MM.1S (cell line): ENCODE data around the gene ETV2.

Experiments used
- DNase-seq: peaks from one replicate; pipeline ENCODE4 v3.0.0-alpha.2; 2015
- H2AFZ ChIP-seq: fragments of 300-600 bp; sonication (generic); 2 replicates; pipeline ENCODE4 v1.6.0; 2016; ENCODE audit warnings: antibody characterized with exemption, low read length
- H3F3A ChIP-seq: fragments of 300-600 bp; sonication (generic); 2 replicates; pipeline ENCODE4 v1.6.1; 2016; ENCODE audit warnings: mild to moderate bottlenecking, antibody characterized with exemption, low read length, moderate library complexity, mixed read lengths; ENCODE audit not compliant: insufficient read depth
- H3K27ac ChIP-seq: fragments of 300-600 bp; sonication (generic); 2 replicates; pipeline ENCODE4 v1.5.1; 2016; ENCODE audit warnings: mild to moderate bottlenecking, low read length
- H3K27me3 ChIP-seq: fragments of 300-600 bp; sonication (generic); replicated peaks from 2 replicates; pipeline ENCODE4 v1.6.0; 2016; ENCODE audit warnings: low read length; ENCODE audit not compliant: insufficient read depth
- H3K36me3 ChIP-seq: fragments of 300-600 bp; sonication (generic); replicated peaks from 2 replicates; pipeline ENCODE4 v1.6.1; 2016; ENCODE audit warnings: mild to moderate bottlenecking, low read length, mixed read lengths; ENCODE audit not compliant: insufficient read depth
- H3K4me1 ChIP-seq: fragments of 300-600 bp; sonication (generic); 2 replicates; pipeline ENCODE4 v1.6.1; 2016; ENCODE audit warnings: low read length, mixed read lengths
- H3K4me2 ChIP-seq: fragments of 300-600 bp; sonication (generic); 2 replicates; pipeline ENCODE4 v1.6.0; 2016; ENCODE audit warnings: low read depth, low read length
- H3K4me3 ChIP-seq: fragments of 300-600 bp; sonication (generic); 2 replicates; pipeline ENCODE4 v1.5.1; 2016; ENCODE audit warnings: low read length, mixed read lengths
- H3K79me2 ChIP-seq: fragments of 300-600 bp; sonication (generic); 2 replicates; pipeline ENCODE4 v1.6.1; 2016; ENCODE audit warnings: mixed run types, low read length, mixed read lengths
- H3K9ac ChIP-seq: fragments of 300-600 bp; sonication (generic); 2 replicates; pipeline ENCODE4 v1.6.1; 2016; ENCODE audit warnings: low read length, mixed read lengths
- H3K9me2 ChIP-seq: fragments of 300-600 bp; sonication (generic); replicated peaks from 2 replicates; pipeline ENCODE4 v1.6.1; 2016; ENCODE audit warnings: mild to moderate bottlenecking, low read length, mixed read lengths; ENCODE audit not compliant: insufficient read depth
- H3K9me3 ChIP-seq: fragments of 300-600 bp; sonication (generic); replicated peaks from 2 replicates; pipeline ENCODE4 v1.6.1; 2016; ENCODE audit warnings: mild to moderate bottlenecking, low read length, mixed read lengths; ENCODE audit not compliant: insufficient read depth
- H4K20me1 ChIP-seq: fragments of 300-600 bp; sonication (generic); 2 replicates; pipeline ENCODE4 v1.6.1; 2016; ENCODE audit warnings: mild to moderate bottlenecking, low read length, moderate library complexity, mixed read lengths; ENCODE audit not compliant: insufficient read depth
- EZH2 ChIP-seq: fragments of 300-600 bp; sonication (generic); optimal IDR thresholded peaks from 2 replicates; pipeline ENCODE3; 2017; ENCODE audit warnings: low read depth, mild to moderate bottlenecking, antibody characterized with exemption, low read length, mixed read lengths
- EZH2phosphoT487 ChIP-seq: fragments of 300-600 bp; sonication (generic); IDR thresholded peaks from 2 replicates; pipeline ENCODE4 v1.6.1; 2018; ENCODE audit warnings: antibody characterized with exemption, low read length
- TF ChIP-seq, protein P1 (sequence below): fragments of 300-600 bp; sonication (generic); IDR thresholded peaks from 2 replicates; pipeline ENCODE4 v1.5.1; 2016; ENCODE audit warnings: antibody characterized with exemption, low read length, mixed read lengths

ETV2 gene

DNA sequence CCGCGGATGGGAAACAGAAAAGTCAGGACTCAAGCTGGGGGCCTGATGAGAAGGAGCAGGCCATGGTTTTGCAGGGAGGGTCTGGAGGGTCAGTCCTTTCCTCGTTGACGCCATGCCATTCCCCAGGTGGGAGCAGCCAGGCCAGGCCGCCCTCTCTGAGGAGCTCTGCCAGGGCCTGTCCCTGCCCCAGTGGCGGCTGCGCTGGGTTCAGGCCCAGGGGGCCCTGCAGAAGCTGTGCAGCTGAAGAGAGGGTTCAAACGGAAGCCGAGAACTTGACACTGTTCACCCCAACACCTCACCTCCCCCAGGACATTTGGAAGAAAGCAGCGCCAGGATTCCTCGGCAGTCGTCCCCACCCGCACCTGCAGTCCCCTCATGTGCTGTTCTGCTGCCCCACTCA lies 18.8 kb upstream of the ETV2 start:
- Histone ChIP-seq H3K36me3 (no peaks in the 10 kb centered on the region), H3K4me2 (no peak overlapping the region), H3K9me2 (no peaks in the 10 kb centered on the region)

DNA sequence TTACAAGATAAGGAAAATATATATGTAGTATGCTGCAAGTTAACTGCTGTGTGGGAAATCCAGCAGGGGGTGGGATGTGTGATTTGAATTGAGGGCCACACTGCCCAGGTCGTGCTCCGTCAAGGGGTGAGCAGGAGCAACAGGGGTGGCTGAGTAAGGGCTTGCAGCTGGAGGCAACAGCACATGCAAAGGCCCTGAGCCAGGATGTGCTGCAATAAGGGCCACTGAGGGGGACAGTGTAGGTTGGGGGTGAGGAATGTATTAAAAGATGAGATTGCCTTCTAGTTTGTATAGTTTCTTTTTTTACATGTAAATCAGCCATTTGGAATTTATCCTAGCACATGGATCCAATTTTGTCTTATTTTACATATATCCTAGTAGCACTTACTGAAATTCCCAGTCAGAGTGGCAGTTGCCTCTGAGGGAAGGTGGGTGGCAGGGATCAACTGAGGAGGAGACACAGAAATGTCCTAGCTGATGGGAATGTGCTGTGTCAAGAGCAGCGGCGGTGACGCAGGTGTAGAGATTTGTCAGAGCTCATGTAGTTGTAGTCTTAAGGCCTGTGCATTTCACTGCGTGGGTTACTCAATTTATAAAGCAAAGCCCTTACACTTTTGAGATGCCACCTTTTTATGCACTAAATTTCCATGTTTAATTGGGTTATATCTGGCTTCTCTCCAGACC lies 18.1 kb upstream of the ETV2 start:
- H3K79me2 ChIP-seq, result no peaks in the 10 kb centered on the region
- no peaks in the 10 kb centered on the region for H3K9me2 ChIP-seq
- no peak overlapping the region for H3K27ac ChIP-seq
- H3K4me1 ChIP-seq, result no peaks in the 10 kb centered on the region
- no peak for DNase-seq
- H4K20me1 ChIP-seq, result no peaks in the 10 kb centered on the region
- no peak overlapping the region for H3K4me3 ChIP-seq
- no peak overlapping the region for H3K9ac ChIP-seq
- no peak overlapping the region for H2AFZ ChIP-seq
- no peaks in the 10 kb centered on the region for H3K9me3 ChIP-seq
- H3K27me3 ChIP-seq, result no peaks in the 10 kb centered on the region
- no peaks in the 10 kb centered on the region for H3K36me3 ChIP-seq
- TF ChIP-seq EZH2 (no peak), EZH2phosphoT487 (no peak)
- TF ChIP-seq, protein P1, sequence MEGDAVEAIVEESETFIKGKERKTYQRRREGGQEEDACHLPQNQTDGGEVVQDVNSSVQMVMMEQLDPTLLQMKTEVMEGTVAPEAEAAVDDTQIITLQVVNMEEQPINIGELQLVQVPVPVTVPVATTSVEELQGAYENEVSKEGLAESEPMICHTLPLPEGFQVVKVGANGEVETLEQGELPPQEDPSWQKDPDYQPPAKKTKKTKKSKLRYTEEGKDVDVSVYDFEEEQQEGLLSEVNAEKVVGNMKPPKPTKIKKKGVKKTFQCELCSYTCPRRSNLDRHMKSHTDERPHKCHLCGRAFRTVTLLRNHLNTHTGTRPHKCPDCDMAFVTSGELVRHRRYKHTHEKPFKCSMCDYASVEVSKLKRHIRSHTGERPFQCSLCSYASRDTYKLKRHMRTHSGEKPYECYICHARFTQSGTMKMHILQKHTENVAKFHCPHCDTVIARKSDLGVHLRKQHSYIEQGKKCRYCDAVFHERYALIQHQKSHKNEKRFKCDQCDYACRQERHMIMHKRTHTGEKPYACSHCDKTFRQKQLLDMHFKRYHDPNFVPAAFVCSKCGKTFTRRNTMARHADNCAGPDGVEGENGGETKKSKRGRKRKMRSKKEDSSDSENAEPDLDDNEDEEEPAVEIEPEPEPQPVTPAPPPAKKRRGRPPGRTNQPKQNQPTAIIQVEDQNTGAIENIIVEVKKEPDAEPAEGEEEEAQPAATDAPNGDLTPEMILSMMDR, result no peak
- H3K4me2 ChIP-seq, result no peak overlapping the region
- H3F3A ChIP-seq, result peaks cover 2% of the 10 kb centered on the region; the same call in 1 of the 2 replicates

More for the DNA sequence above, 18.8 kb upstream of the ETV2 start:
- no peak overlapping the region for H3K27ac ChIP-seq
- H3K9me3 ChIP-seq, result no peaks in the 10 kb centered on the region
- peaks cover 2% of the 10 kb centered on the region; the same call in 1 of the 2 replicates for H3F3A ChIP-seq
- TF ChIP-seq, protein P1, result no peak
- TF ChIP-seq EZH2phosphoT487 (no peak), EZH2 (no peak)
- H3K27me3 ChIP-seq, result no peaks in the 10 kb centered on the region
- no peaks in the 10 kb centered on the region for H4K20me1 ChIP-seq
- no peaks in the 10 kb centered on the region for H3K79me2 ChIP-seq
- H3K4me3 ChIP-seq, result no peak overlapping the region
- no peak overlapping the region for H2AFZ ChIP-seq
- DNase-seq, result no peak
- no peaks in the 10 kb centered on the region for H3K4me1 ChIP-seq
- H3K9ac ChIP-seq, result no peak overlapping the region

DNA sequence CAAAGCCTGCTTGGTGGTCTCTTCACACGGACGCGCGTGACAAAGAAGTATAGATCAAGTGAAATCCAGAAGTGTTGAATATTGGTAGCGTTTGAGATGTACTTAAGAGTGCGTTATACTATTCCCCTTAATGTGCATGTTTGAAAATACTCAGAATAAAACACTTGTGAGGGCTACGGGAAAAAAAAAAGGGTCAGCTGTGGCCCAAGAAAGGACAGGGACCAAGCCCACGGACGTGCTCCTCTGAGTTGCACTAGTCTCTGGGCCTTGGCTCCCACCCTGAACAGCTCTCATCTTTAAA lies 13.3 kb upstream of the ETV2 start:
- Histone ChIP-seq H3K36me3 (no peaks in the 10 kb centered on the region), H3K27me3 (no peaks in the 10 kb centered on the region), H2AFZ (peak overlapping the region; percentile 70), H3K4me3 (peak overlapping the region; percentile 93), H3K9ac (peak overlapping the region; percentile 92), H4K20me1 (no peaks in the 10 kb centered on the region), H3K9me3 (no peaks in the 10 kb centered on the region), H3K9me2 (no peaks in the 10 kb centered on the region), H3K4me2 (peak overlapping the region; percentile 74), H3K4me1 (0 out of 2 replicates have a peak, but pooled peaks cover 3% of the 10 kb centered on the region), H3F3A (peaks cover 2% of the 10 kb centered on the region; the same call in 1 of the 2 replicates), H3K79me2 (peaks cover 17% of the 10 kb centered on the region), H3K27ac (peak overlapping the region; percentile 51; the same call in 1 of the 2 replicates)
- DNase-seq, result no peak
- TF ChIP-seq EZH2, result no peak
- TF ChIP-seq, protein P1, result no peak
- TF ChIP-seq EZH2phosphoT487, result no peak
